GM19397 (cell line): Measurements from ENCODE around the gene ZPBP2.
"Not testable (repeated sequence)": the region's sequence is repeated elsewhere in the genome, so short reads cannot be mapped to it uniquely, and the experiment has no call there.

Source experiments
- ATAC-seq: cut with Tn5 transposase; IDR thresholded peaks from one replicate; pipeline ENCODE4 v1.9.1; 2021; ENCODE audit warnings: mild to moderate bottlenecking, moderate library complexity; ENCODE audit not compliant: unreplicated experiment

The ZPBP2 gene

GRCh38 chr17:39854909-39855308 lies 13.1 kb upstream of the ZPBP2 start:
- no peak for ATAC-seq

- not testable (repeated sequence) for ATAC-seq
These were observed 11.9 kb upstream of the ZPBP2 start for GRCh38 chr17:39855911-39856649.

- no peak for ATAC-seq
These were observed 6.8 kb upstream of the ZPBP2 start for GRCh38 chr17:39861235-39861634.

GRCh38 chr17:39863244-39863917 lies 4.6 kb upstream of the ZPBP2 start:
- ATAC-seq, result no peak

DNA sequence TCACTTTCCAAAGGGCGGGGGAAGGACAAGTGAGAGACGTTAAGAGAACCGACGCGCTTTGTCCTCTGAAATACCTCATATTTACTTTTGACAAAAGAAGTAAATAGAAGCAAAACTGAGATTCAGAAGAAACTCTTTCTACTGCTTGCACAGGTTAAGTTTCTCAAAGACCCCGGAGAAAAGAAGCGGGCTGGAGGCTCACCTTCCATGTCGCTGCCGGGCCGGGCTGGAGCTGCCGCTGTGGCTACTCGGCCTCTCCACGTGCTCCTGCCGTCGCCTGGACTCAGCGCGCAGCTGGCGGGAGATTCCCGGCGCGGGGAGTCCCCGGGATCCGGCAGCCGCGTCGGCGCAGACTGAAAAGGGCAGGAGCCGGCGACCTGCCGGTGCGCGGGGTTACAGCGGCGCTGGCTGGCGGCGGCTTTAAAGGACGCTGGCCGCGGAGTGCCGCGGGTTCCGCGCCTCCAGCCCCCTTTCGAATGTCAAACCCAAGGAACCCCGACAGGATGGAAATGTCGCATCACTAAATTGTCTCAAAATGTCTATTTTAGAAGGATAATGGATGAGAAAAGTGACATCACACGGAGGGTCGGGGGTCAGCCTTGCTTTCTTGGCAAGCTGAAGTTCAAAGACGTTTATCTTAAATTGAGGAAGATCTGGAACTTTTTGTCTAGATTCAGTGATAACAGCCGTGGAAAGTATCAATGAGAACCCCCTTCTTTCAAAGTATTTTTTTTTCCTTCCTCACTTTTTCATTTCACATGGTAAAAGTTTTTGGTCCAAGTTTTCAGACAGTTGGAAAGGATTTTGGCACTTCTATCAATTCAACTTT lies 3.9 kb upstream of the ZPBP2 start, which contains the start of gene IKZF3:
Gene IKZF3 (minus strand): TSS at position 395 of the 829 bp plus-strand sequence. CDS start 186 bp downstream, at position 209.
- peak; percentile 37 for ATAC-seq

GRCh38 chr17:39866013-39866730 lies 1.8 kb upstream of the ZPBP2 start:
- no peak for ATAC-seq

DNA sequence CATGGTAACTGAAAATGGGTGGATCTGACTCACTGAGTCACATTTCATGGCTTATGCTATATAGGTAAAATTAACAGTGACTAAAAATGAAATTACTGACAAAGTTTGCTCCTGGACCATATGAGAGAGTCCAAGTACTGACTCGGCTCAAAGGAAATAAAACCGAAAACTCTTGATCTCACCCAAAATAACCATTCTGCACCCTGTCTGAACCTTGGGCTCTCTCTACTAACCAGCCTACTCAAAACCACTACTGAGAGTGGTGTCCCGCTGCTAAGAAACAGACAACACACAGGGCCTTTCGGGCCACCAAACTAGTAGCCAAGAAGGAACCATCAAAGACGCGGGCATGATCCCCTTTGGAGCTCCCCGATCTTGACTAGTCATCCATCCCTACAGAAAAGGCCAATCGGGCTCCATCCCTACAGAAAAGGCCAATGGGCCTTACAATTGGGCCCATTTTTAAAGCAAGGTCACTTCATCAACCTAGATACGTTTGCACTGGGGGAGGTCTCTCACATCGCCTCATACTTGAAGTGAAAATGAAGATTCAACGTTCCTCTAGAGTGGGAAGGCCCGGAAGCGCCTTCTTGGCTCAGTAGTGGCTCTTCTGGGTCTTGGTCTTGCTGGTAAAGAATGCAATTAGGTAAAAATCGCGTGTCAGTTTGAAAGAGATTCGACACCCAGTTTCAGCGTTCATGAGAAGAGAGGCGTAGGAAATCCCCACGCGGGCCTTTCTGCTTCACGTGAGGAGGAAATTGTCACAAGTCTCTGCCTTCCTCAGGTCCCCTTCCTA lies 720 bp upstream of the ZPBP2 start:
- ATAC-seq, result peak; percentile 43

DNA sequence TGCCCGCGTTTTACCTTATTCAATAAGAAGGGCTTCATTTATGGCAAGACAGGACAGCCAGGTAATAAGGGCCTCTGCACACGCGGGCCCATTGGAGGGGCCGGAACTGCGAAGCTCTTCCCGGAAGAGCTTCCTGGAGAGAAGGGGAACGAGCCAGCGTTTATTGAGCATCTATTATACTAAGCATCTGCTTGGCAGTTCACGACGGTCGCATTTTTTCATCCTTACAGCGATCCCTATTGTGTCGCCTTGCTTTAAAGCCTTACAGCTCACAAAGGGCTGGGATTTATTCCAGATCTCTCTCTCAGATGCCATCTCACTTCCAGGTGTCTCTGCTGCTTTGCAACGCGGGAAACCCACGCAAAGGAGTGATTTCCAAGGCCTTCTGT lies 546 bp downstream of the ZPBP2 start:
- no peak for ATAC-seq

DNA sequence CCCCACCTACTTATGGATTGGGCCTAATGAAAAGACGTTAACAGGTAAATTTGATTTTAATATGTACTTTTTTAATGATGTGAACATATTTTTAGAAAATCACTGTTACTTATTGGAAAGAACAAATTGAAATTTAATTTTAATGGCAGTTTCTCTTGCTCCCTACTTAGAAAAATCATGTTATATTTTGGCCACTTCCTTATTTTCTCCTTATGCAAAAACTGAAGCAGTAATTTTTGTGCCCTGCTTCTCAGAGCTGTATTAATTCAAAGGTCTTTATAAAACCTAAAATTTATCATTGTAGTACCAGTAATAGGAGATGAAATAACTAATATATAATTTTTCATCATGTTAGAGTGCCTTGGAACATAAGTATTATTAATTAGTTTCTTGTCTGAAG lies 2.8 kb downstream of the ZPBP2 start:
- ATAC-seq, result no peak

GRCh38 chr17:39871801-39872200 lies 3.8 kb downstream of the ZPBP2 start:
- no peak for ATAC-seq

DNA sequence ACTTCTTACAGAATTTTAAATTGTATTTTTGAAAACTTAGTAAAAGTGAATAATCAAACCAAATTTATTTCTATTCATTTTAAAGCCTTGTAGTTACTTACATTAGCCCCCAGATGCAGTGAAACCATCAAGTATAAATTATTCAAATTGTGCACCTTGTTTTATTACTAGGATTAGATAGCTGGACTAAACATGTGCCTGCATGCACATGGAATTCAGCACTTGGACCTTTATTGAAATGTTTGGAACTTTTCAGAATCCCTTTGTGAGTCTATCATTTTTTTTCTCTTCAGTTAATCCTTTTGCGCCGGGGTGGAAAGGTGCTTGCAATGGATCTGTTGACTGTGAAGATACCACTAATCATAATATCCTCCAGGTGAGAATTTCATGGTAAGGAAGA lies 4.7 kb downstream of the ZPBP2 start:
- ATAC-seq, result no peak

DNA sequence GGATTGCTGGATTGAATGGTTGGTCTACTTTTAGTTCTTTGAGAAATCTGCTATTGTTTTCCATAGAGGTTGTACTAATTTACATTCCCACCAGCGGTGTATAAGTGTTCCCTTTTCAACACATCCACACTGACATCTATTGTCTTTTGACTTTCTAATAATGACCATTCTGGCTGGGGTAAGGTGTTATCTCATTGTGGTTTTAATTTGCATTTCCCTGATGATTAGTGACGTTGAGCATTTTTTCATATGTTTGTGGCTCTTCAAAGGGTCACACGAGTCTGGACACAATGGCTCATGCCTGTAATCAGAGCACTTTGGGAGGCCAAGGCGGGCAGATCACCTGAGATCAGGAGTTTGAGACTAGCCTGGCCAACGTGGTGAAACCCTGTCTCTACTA lies 18.1 kb downstream of the ZPBP2 start:
- not testable (repeated sequence) for ATAC-seq

GRCh38 chr17:39887078-39887477 lies 19.1 kb downstream of the ZPBP2 start:
- no peak for ATAC-seq

GRCh38 chr17:39889200-39889599 lies 21.2 kb downstream of the ZPBP2 start:
- no peak for ATAC-seq

DNA sequence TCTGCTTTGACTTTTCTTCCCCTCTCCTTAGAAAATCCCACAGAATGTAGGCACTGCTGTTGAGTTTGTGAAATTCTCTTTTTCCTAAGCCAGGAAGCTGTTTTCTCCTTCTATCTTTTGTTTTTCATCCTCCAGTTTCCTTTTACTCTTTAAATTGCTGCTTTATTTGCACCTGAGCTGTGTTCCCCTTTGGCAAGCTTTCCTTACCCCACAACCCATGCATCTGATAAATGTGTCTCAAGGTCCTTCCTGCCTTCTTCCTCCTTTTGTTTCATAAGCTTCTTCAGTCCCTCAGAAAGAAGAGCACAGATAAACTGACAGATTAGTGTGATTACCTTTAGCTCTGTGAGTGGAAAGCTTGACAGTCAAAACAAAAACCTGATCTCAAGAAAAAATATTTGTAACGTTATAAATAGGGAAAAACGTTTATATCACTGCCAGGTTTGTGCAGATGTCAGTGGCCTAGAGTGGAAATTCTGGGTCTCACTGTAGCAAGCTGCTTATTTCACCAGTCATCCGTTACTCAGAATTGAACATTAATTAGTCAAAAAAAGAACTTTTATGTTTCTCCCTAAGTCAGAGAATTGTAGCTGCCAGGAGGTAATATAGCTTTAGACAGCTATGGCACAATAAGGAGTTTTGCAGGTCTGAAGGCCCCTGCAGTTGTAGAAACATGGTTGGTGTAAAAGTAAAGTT lies 26.8 kb downstream of the ZPBP2 start:
- ATAC-seq, result no peak

DNA sequence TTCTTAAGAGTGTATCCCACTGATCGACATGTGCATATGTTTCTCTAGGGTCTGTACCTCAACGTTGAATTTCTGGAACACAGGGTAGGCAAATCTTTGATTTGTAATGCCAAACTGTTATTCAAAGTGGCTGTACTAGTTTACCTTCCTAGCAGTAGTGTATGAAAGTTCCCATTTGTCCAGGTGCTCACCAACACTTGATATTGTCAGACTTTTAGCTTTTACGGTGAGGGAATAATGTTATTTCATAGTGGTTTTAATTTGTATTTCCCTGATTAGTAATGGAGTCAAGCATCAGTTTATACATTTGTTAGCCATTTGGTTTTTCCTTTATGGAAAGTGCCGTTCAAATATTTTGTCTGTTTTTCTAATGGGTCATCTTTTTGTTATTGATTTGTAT lies 30.1 kb downstream of the ZPBP2 start:
- no peak for ATAC-seq

DNA sequence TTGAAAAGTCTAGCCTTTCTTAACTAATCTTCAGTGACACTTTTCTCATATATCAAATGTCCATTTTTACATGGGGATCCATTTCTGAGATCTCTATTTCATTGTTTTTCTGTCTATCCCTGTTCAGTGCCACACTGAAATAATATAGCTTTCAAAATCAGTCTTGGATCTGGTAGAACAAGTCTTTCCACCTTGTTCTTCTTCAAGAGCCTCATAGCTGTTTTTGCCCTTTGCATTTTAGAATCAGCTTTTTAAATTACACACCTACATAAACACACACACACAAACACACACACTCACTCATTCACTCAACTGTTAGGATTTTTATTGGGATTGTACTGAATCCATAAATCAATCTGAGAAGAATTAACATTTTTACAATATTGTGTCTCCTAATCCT lies 31.2 kb downstream of the ZPBP2 start:
- ATAC-seq, result no peak

DNA sequence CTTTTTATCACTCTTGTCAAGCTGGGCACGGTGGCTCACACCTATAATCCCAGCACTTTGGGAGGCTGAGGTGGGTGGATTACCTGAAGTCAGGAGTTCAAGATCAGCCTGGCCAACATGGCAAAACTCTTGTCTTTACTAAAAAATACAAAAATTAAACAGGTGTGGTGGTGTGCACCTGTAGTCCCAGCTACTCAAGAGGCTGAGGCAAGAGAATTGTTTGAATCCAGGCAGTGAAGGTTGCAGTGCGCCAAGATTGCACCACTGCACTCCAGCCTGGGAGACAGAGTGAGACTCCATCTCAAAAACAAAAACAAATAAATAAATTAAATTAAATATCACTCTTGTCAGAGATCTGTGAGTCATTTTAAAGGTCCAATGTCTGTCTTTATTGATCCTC lies 34.0 kb downstream of the ZPBP2 start:
- ATAC-seq, result not testable (repeated sequence)

DNA sequence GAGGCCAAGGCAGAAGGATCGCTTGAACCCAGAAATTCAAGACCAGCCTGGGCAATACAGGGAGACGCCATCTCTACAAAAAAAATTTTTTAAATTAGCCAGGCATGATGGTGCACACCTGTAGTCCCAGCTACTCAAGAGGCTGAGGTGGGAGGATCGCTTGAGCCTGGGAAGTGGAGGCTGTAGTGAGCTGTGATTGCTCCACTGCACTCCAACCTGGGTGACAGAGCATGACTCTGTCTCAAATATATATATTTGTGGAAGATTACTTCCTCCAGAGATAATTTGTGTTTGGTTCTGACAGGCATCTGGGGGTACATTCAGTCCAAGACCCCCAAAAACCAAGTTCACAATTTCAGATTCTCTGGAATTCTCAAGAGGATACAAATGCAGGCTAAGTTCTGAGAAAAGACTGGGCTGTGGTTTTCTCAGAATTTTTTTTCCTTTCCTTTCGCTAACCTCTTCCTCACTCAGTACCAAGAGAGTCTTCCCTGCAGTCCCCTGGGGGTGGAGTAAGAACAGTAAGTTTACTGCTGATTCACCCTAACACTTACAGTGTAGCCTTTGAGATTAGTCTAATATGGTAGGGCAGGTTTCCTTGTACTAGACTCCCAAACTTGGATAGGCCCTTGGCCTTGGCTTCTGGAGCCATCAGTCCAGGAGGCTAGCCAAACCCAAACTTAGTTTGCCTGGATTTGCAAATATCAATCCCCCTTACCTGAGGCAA lies 35.3 kb downstream of the ZPBP2 start:
- ATAC-seq, result no peak
